ENCODE data around the gene H1-8. TPM values are rescaled to one million over a fixed set of nuclear protein-coding genes. Genes with fewer than 3 reads are reported as not detected.

Gene H1-8
- total RNA-seq, 1 experiment from 2014 or later = not detected

DNA sequence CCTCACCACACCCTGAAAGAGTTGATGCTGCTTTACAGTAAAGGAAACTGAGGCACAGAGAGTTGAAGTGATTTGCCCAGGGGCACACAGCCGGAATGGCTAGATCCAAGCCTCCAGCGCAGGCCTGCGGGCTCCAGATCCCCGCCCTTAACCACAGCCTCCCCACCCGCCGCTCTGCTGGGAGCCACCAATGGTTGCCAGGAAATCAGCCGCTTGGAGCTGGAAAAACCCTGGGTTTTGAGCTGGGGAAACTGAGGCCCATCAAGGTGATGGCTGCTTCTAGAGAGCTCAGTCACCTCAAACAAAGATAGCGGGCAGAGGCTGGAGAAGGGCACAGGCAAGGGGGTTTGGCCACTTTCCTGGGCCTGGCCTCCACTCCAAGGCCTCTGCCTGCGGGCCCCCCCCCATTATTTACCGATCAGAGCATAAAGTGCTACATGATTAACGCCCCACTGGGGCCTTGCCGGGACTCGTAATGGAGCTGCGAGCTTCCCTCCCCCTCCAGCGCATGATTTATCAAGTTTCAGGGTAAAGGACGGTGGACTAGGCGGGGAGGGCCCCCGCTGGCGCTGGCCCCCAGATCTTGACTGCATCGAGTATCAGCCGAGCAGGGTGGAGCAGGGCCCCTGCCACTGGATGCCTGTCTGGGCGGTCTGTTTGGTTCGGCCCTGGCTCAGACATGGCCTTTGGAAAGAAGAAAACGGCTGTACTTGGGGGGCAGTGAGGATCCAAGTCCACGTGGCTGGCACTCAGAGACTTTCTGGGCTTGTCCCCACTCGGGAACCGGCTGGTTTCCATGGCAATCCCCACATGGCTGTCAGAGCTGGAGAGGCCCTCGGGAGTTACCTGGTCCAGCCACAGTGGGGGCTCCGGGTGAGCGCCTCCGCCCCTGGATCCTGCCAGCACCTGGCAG is 54.4 kb downstream of the H1-8 start:
- no peak overlapping the region for H3K9ac ChIP-seq (ENCODE audit: low read length)
- DNase-seq (ENCODE audit: low read depth, low spot score) = no peak
- BruUV-seq (replicated peaks) = no TSS peak

DNA sequence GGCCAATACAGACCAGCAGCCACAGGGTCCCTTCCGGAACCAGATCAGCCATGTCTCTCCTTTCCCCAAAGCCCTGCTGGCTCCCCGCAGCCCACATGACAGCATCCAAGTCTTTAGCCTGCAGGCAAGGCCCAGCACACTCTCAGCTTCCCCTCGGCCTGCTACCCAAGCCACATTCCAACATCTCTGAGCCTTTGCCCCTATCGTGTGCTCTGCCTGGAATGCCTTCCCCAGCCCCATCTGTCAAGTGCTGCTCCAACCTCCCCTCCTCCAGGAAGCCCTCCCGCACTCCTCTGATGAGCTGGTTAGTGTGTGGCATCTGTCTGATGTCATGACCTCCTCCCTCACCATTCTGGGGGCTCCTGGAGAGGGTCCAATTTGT is 55.0 kb downstream of the H1-8 start:
- no peak overlapping the region for H3K9ac ChIP-seq (ENCODE audit: low read length)
- intact Hi-C loops (cut with micrococcal nuclease) = no loop called here
- no peak for ATAC-seq
- no TSS peak for BruUV-seq (replicated peaks)
- H3K4me3 ChIP-seq (replicated peaks in 1 of 2; ENCODE audit: low read depth in 1 of 2, low read length in 2 of 2) = no peak overlapping the region
- TF ChIP-seq SIN3A (IDR thresholded peaks at IDR 0.05; ENCODE audit: low read depth) = no peak
- TF ChIP-seq ELF1 (IDR thresholded peaks at IDR 0.05; ENCODE audit: borderline replicate concordance, low read depth) = no peak
- TF ChIP-seq CBX3 (IDR thresholded peaks at IDR 0.05; ENCODE audit: low read depth) = no peak
- no peak for TF ChIP-seq FOSL1 (IDR thresholded peaks at IDR 0.05; ENCODE audit: low read depth)
- no peak for TF ChIP-seq TCF7L2 (IDR thresholded peaks at IDR 0.05; ENCODE audit: borderline replicate concordance, extremely low read depth, insufficient read depth, insufficient read length)
- no peak for TF ChIP-seq YY1 (IDR thresholded peaks at IDR 0.05; ENCODE audit: extremely low read depth, insufficient replicate concordance, low read depth, low read length)
- TF ChIP-seq EGR1 (IDR thresholded peaks at IDR 0.05; ENCODE audit: low read depth) = no peak
- TF ChIP-seq ZNF274 (IDR thresholded peaks at IDR 0.05; ENCODE audit: low read depth, low read length) = no peak
- TF ChIP-seq SRF (IDR thresholded peaks at IDR 0.05; ENCODE audit: low read depth) = no peak
- TF ChIP-seq EZH2phosphoT487 (IDR thresholded peaks at IDR 0.05; ENCODE audit: borderline replicate concordance) = no peak
- no peak for TF ChIP-seq ZFX (IDR thresholded peaks at IDR 0.05)
- TF ChIP-seq EZH2 (IDR thresholded peaks at IDR 0.05) = no peak
- TF ChIP-seq ZBTB33 (IDR thresholded peaks at IDR 0.05; ENCODE audit: extremely low read depth, insufficient replicate concordance, low read length) = no peak
- no peak for TF ChIP-seq POLR2A (IDR thresholded peaks at IDR 0.05; ENCODE audit: borderline replicate concordance, extremely low read depth, insufficient read depth, insufficient read length)
- TF ChIP-seq CEBPB (IDR thresholded peaks at IDR 0.05; ENCODE audit: low read depth) = no peak
- no peak for TF ChIP-seq RAD21 (IDR thresholded peaks at IDR 0.05; ENCODE audit: low read depth)
- TF ChIP-seq, protein P1, sequence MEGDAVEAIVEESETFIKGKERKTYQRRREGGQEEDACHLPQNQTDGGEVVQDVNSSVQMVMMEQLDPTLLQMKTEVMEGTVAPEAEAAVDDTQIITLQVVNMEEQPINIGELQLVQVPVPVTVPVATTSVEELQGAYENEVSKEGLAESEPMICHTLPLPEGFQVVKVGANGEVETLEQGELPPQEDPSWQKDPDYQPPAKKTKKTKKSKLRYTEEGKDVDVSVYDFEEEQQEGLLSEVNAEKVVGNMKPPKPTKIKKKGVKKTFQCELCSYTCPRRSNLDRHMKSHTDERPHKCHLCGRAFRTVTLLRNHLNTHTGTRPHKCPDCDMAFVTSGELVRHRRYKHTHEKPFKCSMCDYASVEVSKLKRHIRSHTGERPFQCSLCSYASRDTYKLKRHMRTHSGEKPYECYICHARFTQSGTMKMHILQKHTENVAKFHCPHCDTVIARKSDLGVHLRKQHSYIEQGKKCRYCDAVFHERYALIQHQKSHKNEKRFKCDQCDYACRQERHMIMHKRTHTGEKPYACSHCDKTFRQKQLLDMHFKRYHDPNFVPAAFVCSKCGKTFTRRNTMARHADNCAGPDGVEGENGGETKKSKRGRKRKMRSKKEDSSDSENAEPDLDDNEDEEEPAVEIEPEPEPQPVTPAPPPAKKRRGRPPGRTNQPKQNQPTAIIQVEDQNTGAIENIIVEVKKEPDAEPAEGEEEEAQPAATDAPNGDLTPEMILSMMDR (IDR thresholded peaks at IDR 0.05 in 2 of 3, conservative IDR thresholded peaks at IDR 0.05 in 1 of 3; ENCODE audit: borderline replicate concordance in 1 of 3, insufficient read depth in 1 of 3, low read depth in 2 of 3, low read length in 2 of 3) = no peak
- peaks cover 35% of the 10 kb centered on the region for H3K79me2 ChIP-seq (ENCODE audit: insufficient read depth, low read length)
- ChIA-PET RAD21 (ENCODE audit: low non-redundant PET in 1 of 2, low total read pairs in 2 of 2, uncharacterized antibody in 2 of 2, unreplicated experiment in 2 of 2) (no interaction called here), CTCF (no interaction called here), POLR2A (no interaction called here)
- no peaks in the 10 kb centered on the region for H3K36me3 ChIP-seq (ENCODE audit: control insufficient read depth in 1 of 2, insufficient read depth in 2 of 2, low read length in 2 of 2)
- H3K9me3 ChIP-seq (ENCODE audit: control insufficient read depth in 1 of 2, insufficient read depth in 1 of 2, low read depth in 1 of 2, low read length in 2 of 2) = no peaks in the 10 kb centered on the region
- H3K27ac ChIP-seq (ENCODE audit: low read depth, low read length) = no peak overlapping the region
- H3K4me1 ChIP-seq (ENCODE audit: control insufficient read depth in 1 of 2, insufficient read depth in 2 of 2, low read length in 2 of 2) = peaks cover 4 to 13% of the 10 kb centered on the region in 2 experiments
- no peaks in the 10 kb centered on the region for H4K20me1 ChIP-seq (ENCODE audit: insufficient read depth)
- no peaks in the 10 kb centered on the region for H3K9me2 ChIP-seq (ENCODE audit: insufficient read depth)
- no peak for DNase-seq (ENCODE audit: low read depth, low spot score)
- H3K4me2 ChIP-seq (ENCODE audit: low read length) = no peak overlapping the region
- no peak overlapping the region for H2AFZ ChIP-seq (ENCODE audit: low read depth, low read length, poor library complexity, severe bottlenecking)
- no peaks in the 10 kb centered on the region for H3K27me3 ChIP-seq (ENCODE audit: insufficient read depth, low read length)

More for the DNA sequence above, 54.4 kb downstream of the H1-8 start:
- no peak overlapping the region for H2AFZ ChIP-seq (ENCODE audit: low read depth, low read length, poor library complexity, severe bottlenecking)
- no peaks in the 10 kb centered on the region for H3K9me3 ChIP-seq (ENCODE audit: control insufficient read depth in 1 of 2, insufficient read depth in 1 of 2, low read depth in 1 of 2, low read length in 2 of 2)
- peaks cover 30% of the 10 kb centered on the region for H3K79me2 ChIP-seq (ENCODE audit: insufficient read depth, low read length)
- no peak for TF ChIP-seq JUND (IDR thresholded peaks at IDR 0.05)
- CTCF ChIA-PET = no interaction called here
- no peaks in the 10 kb centered on the region for H3K9me2 ChIP-seq (ENCODE audit: insufficient read depth)
- ATAC-seq = no peak
- POLR2A ChIA-PET = no interaction called here
- intact Hi-C loops (cut with micrococcal nuclease) = no loop called here
- H3K4me2 ChIP-seq (ENCODE audit: low read length) = no peak overlapping the region
- no peaks in the 10 kb centered on the region for H3K36me3 ChIP-seq (ENCODE audit: control insufficient read depth in 1 of 2, insufficient read depth in 2 of 2, low read length in 2 of 2)
- no peak overlapping the region for H3K4me3 ChIP-seq (replicated peaks in 1 of 2; ENCODE audit: low read depth in 1 of 2, low read length in 2 of 2)
- H4K20me1 ChIP-seq (ENCODE audit: insufficient read depth) = no peaks in the 10 kb centered on the region
- H3K27me3 ChIP-seq (ENCODE audit: insufficient read depth, low read length) = no peaks in the 10 kb centered on the region
- peaks cover 0 to 10% of the 10 kb centered on the region in 2 experiments; a peak in 2 of 4 replicates for H3K4me1 ChIP-seq (ENCODE audit: control insufficient read depth in 1 of 2, insufficient read depth in 2 of 2, low read length in 2 of 2)
- no peak overlapping the region for H3K27ac ChIP-seq (ENCODE audit: low read depth, low read length)
- RAD21 ChIA-PET (ENCODE audit: low non-redundant PET in 1 of 2, low total read pairs in 2 of 2, uncharacterized antibody in 2 of 2, unreplicated experiment in 2 of 2) = no interaction called here
